Aorta (tissue), 5 donors: ENCODE results near the gene CCL18. TPM values are rescaled to one million over a fixed set of nuclear protein-coding genes. Genes with fewer than 3 reads are reported as not detected.

Experiments used
- ATAC-seq: fragments of 200-7000 bp; cut with Tn5 transposase; one replicate; pipeline ENCODE4 v1.9.1; 2022; ENCODE audit warnings: moderate library complexity; ENCODE audit not compliant: low FRiP score
- DNase-seq, 2 donors: peaks; one replicate each; pipeline ENCODE4 v3.0.0-alpha.2; 2020
- H3K27ac ChIP-seq, 2 donors: one replicate each; pipeline ENCODE4 v1.5.1; 2013; ENCODE audit warnings: low read length in 2 of 2, mild to moderate bottlenecking in 2 of 2, moderate library complexity in 2 of 2, control low read depth in 1 of 2, inconsistent platforms in 1 of 2, low read depth in 1 of 2
- H3K27me3 ChIP-seq, 2 donors: one replicate each; pipeline ENCODE4 v1.6.1; 2013; ENCODE audit warnings: control low read depth in 1 of 2, low read length in 1 of 2, mild to moderate bottlenecking in 1 of 2, moderate library complexity in 1 of 2; ENCODE audit not compliant: insufficient read depth in 2 of 2, control insufficient read depth in 1 of 2
- H3K36me3 ChIP-seq, 2 donors: one replicate each; pipeline ENCODE4 v1.6.1; 2013; ENCODE audit warnings: control low read depth in 1 of 2, low read length in 1 of 2, mild to moderate bottlenecking in 1 of 2; ENCODE audit not compliant: insufficient read depth in 2 of 2, control insufficient read depth in 1 of 2
- H3K4me1 ChIP-seq, 2 donors: one replicate each; pipeline ENCODE4 v1.6.1; 2013; ENCODE audit warnings: low read length in 2 of 2, control low read depth in 1 of 2, mild to moderate bottlenecking in 1 of 2, moderate library complexity in 1 of 2; ENCODE audit not compliant: insufficient read depth in 2 of 2, control insufficient read depth in 1 of 2
- H3K4me3 ChIP-seq, 2 donors: one replicate each; pipeline ENCODE4 v1.5.1; 2013; ENCODE audit warnings: low read length in 2 of 2, control low read depth in 1 of 2, mild to moderate bottlenecking in 1 of 2
- H3K9me3 ChIP-seq: one replicate; pipeline ENCODE4 v1.6.1; 2013; ENCODE audit warnings: mild to moderate bottlenecking, low read length; ENCODE audit not compliant: control insufficient read depth
- WGBS, 2 donors: extraction: QIAGEN DNeasy Blood & Tissue Kit; methylation state at CpG; one replicate each; pipeline ENCODE4 v1.1.7; 2013; 5-methylcytosine and 5-hydroxymethylcytosine counted together
- intact Hi-C, 2 donors: fragments of 100-400 bp; cut with DNase I; formaldehyde crosslinking; loops; one replicate each; pipeline versions ENCODE4 v1.14.2 to v1.15.0; 2022
- polyA plus RNA-seq, 2 donors: library from polyadenylated mRNA; stranded (reverse); fragments of 200-250 nt; gene quantifications; one replicate each; pipeline ENCODE4 v1.2.3, GENCODE V29; 2013
- total RNA-seq, 2 donors: library from RNA; stranded (reverse); fragmentation: NEBNext Ultra II Directional; extraction: Animal tissue kit (Norgen Biotek cat#: 25700); gene quantifications; one replicate each; pipeline ENCODE4 v1.2.1, GENCODE V29; 2021
- donor health status: healthy with polysubstance abuse.
- donor health status: Bipolar disorder and iron deficiency.
- donor health status: DM: no; HTN: no; CAD: no.
- donor health status: DM: no; HTN: no; CAD: no.
- donor health status: DM: yes; HTN: yes; CAD: no.

Gene CCL18
- total and polyA plus RNA-seq, 4 donors = 0.64 to 53.0 (median 22.3) TPM

GRCh38 chr17:36060816-36061215 lies 3.3 kb upstream of the CCL18 start:
- no peaks in the 10 kb centered on the region for H3K27me3 ChIP-seq
- DNase-seq (no peak), ATAC-seq (no peak)
- H3K4me1 ChIP-seq = no peaks in the 10 kb centered on the region
- H3K4me3 ChIP-seq = no peak overlapping the region
- WGBS, 2 donors = 64 to 82% methylated on average over 2 of the region's 2 CpGs
- H3K9me3 ChIP-seq = peaks cover 3% of the 10 kb centered on the region
- H3K36me3 ChIP-seq = no peaks in the 10 kb centered on the region
- no peak overlapping the region for H3K27ac ChIP-seq
- intact Hi-C loops = no loop called here

DNA sequence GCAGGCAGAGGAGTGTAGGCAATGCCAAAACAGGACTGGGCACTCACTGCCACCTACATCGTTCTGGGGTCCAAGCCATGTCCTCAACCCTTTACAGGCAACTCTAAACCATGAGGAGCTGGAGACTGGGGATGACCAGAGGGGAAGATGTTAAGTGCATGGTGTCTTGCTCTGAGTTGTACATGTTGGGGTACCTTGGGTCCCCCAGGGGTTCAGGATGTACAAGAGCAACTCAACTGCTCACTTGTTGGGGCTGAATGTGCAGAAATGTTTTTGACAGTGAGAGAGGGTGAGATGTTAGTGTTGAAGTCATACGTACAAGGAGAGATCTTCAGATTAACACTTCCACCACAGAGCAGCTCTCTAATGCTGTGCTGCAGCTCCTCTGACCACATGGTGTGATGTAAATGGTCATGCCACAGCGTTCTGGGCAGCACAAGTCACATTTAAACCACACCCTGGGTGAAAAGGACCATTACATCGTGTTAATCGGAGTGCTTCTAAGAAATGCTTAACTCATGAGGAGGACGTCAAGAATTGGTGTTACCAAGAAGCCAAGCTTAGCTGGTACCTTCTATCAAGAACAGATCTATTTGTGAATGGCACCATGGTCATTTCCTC lies 2.4 kb downstream of the CCL18 start:
- WGBS, 2 donors = 80 to 81% methylated on average over 6 of the region's 6 CpGs
- H3K27me3 ChIP-seq = no peaks in the 10 kb centered on the region
- no peak overlapping the region for H3K4me3 ChIP-seq
- H3K27ac ChIP-seq = no peak overlapping the region
- H3K36me3 ChIP-seq = no peaks in the 10 kb centered on the region
- H3K4me1 ChIP-seq = no peaks in the 10 kb centered on the region
- no peak for ATAC-seq
- DNase-seq = no peak
- intact Hi-C loops = no loop called here
- H3K9me3 ChIP-seq = peaks cover 2% of the 10 kb centered on the region

- WGBS, 2 donors = 66 to 68% methylated on average over 3 of the region's 3 CpGs
- intact Hi-C loops = no loop called here
- H3K36me3 ChIP-seq = no peaks in the 10 kb centered on the region
Measured at GRCh38 chr17:36068524-36068923, 4.5 kb downstream of the CCL18 start.

GRCh38 chr17:36069136-36069535 lies 5.1 kb downstream of the CCL18 start:
- intact Hi-C loops = no loop called here
- no peak for ATAC-seq
- Histone ChIP-seq H3K36me3 (no peaks in the 10 kb centered on the region), H3K9me3 (no peaks in the 10 kb centered on the region), H3K27me3 (no peaks in the 10 kb centered on the region), H3K4me1 (no peaks in the 10 kb centered on the region), H3K4me3 (no peak overlapping the region), H3K27ac (no peak overlapping the region)
- no peak for DNase-seq

More at GRCh38 chr17:36068524-36068923, 4.5 kb downstream of the CCL18 start:
- DNase-seq (no peak), ATAC-seq (no peak)
- Histone ChIP-seq H3K9me3 (no peaks in the 10 kb centered on the region), H3K4me3 (no peak overlapping the region), H3K27me3 (no peaks in the 10 kb centered on the region), H3K4me1 (no peaks in the 10 kb centered on the region), H3K27ac (no peak overlapping the region)

DNA sequence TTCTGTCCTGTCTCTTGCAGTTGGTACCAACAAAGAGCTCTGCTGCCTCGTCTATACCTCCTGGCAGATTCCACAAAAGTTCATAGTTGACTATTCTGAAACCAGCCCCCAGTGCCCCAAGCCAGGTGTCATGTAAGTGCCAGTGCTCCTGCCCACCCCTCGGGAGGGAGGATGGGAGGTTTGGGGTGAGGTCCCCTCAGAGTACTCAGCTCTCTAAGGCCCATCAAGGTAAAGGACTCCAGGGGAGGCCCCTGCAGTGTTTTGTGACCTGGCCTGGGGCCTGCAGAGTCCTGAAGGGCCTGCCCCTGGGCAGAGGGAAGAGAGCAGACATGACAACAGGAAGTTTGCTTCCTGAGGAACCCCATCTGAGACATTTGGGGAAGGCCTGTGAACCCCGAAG lies 6.4 kb downstream of the CCL18 start:
- no peak for ATAC-seq
- no peak overlapping the region for H3K4me3 ChIP-seq
- no peaks in the 10 kb centered on the region for H3K4me1 ChIP-seq
- no peaks in the 10 kb centered on the region for H3K9me3 ChIP-seq
- no peak for DNase-seq
- no peaks in the 10 kb centered on the region for H3K36me3 ChIP-seq
- no peaks in the 10 kb centered on the region for H3K27me3 ChIP-seq
- 60 to 73% methylated on average over 3 of the region's 3 CpGs for WGBS, 2 donors
- intact Hi-C loops = no loop called here
- no peak overlapping the region for H3K27ac ChIP-seq

- DNase-seq (no peak), ATAC-seq (no peak)
- intact Hi-C loops = no loop called here
- no peaks in the 10 kb centered on the region for H3K4me1 ChIP-seq
- H3K9me3 ChIP-seq = no peaks in the 10 kb centered on the region
- no peak overlapping the region for H3K27ac ChIP-seq
- no peaks in the 10 kb centered on the region for H3K36me3 ChIP-seq
- H3K27me3 ChIP-seq = no peaks in the 10 kb centered on the region
- no peak overlapping the region for H3K4me3 ChIP-seq
- 54 to 65% methylated on average over 2 of the region's 2 CpGs for WGBS, 2 donors
Measured at GRCh38 chr17:36071751-36072150, 7.7 kb downstream of the CCL18 start.

- WGBS, 2 donors = 33 to 34% methylated on average over 12 of the region's 12 CpGs
- H3K27ac ChIP-seq = no peak overlapping the region
- H3K27me3 ChIP-seq = no peaks in the 10 kb centered on the region
- DNase-seq (peak in 1 of 2 donors; percentile 64), ATAC-seq (peak; percentile 67)
- H3K4me1 ChIP-seq = no peaks in the 10 kb centered on the region
- intact Hi-C loops = no loop called here
- peaks cover 3% of the 10 kb centered on the region for H3K9me3 ChIP-seq
- no peaks in the 10 kb centered on the region for H3K36me3 ChIP-seq
- H3K4me3 ChIP-seq = no peak overlapping the region
Measured at GRCh38 chr17:36072431-36073121, 8.5 kb downstream of the CCL18 start.

DNA sequence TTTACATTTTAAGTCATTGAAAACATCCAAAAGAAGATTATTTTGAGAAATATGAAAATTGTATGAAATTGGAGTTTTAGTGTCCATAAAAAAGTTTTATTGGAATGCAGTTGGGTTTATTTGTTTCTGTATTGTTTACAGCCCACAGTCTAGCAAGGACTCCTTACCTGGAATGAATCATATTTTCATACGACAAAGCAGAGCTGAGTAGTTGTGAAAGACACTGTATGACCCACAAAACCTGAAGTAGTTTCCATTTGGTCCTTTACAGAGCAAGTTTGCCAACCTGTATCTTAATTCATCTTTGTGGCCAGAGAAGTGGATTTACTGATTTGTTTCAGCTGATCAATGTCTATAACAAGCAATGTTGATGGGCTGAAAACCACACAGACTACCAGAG lies 10.3 kb downstream of the CCL18 start:
- no peak overlapping the region for H3K27ac ChIP-seq
- H3K27me3 ChIP-seq = no peaks in the 10 kb centered on the region
- peaks cover 3% of the 10 kb centered on the region for H3K9me3 ChIP-seq
- no peaks in the 10 kb centered on the region for H3K4me1 ChIP-seq
- H3K4me3 ChIP-seq = no peak overlapping the region
- ATAC-seq (no peak), DNase-seq (no peak)
- no peaks in the 10 kb centered on the region for H3K36me3 ChIP-seq
- WGBS, 2 donors = 82 to 84% methylated on average over 1 of the region's 1 CpG
- intact Hi-C loops = no loop called here
